Esophagus squamous epithelium (tissue), 5 donors: Measurements from ENCODE around the gene RARB. TPM values are rescaled to one million over a fixed set of nuclear protein-coding genes. Genes with fewer than 3 reads are reported as not detected.

Source experiments
- DNase-seq: peaks from one replicate; lab custom pipeline; 2025; lab: John Stamatoyannopoulos, UW
- H3K27ac ChIP-seq, 4 donors: fragments of 200-600 bp; sonication (generic); one replicate each; pipeline ENCODE4 v1.5.1; 2016 to 2019; ENCODE audit warnings: mild to moderate bottlenecking in 1 of 4
- H3K27me3 ChIP-seq, 4 donors: fragments of 200-600 bp; sonication (generic); 1 replicate in 3 of 4; 2 replicates in 1 of 4; pipeline versions ENCODE4 v1.5.1 to v1.6.0; 2017 to 2021; ENCODE audit warnings: antibody characterized with exemption in 1 of 4
- H3K36me3 ChIP-seq, 3 donors: fragments of 200-600 bp; sonication (generic); one replicate each; pipeline ENCODE4 v1.5.1; 2016 to 2019
- H3K4me1 ChIP-seq, 3 donors: fragments of 200-600 bp; sonication (generic); one replicate each; pipeline ENCODE4 v1.5.1; 2017 to 2019
- H3K4me3 ChIP-seq, 4 donors: fragments of 200-600 bp; sonication (generic); 1 replicate in 3 of 4; 2 replicates in 1 of 4; pipeline ENCODE4 v1.5.1; 2016 to 2019; ENCODE audit warnings: mild to moderate bottlenecking in 2 of 4, moderate library complexity in 1 of 4
- H3K9me3 ChIP-seq, 3 donors: fragments of 200-600 bp; sonication (generic); one replicate each; pipeline ENCODE4 v1.5.1; 2016 to 2019
- CTCF ChIP-seq, 6 experiments: fragments of 450-650 bp in 4 of 6; fragments of 200-600 bp in 2 of 6; sonication (generic) in 2 of 6; IDR thresholded peaks; one replicate each; pipeline ENCODE4 v1.5.1; 2016 to 2019; ENCODE audit warnings: antibody characterized with exemption in 6 of 6, mild to moderate bottlenecking in 4 of 6, moderate library complexity in 4 of 6
- POLR2A ChIP-seq, 4 donors: fragments of 450-650 bp; IDR thresholded peaks; one replicate each; pipeline ENCODE4 v1.6.1; 2017; ENCODE audit warnings: antibody characterized with exemption in 4 of 4, mild to moderate bottlenecking in 4 of 4, moderate library complexity in 3 of 4
- WGBS, 2 donors: methylation state at CpG; one replicate each; pipeline ENCODE4 v1.1.5; 2018; 5-methylcytosine and 5-hydroxymethylcytosine counted together
- intact Hi-C: fragments of 100-400 bp; cut with DNase I; formaldehyde crosslinking; loops from one replicate; pipeline ENCODE4 v1.15.0; 2022
- total RNA-seq, 4 donors: library from RNA; depleted of rRNA; stranded (reverse); fragments of >200 nt; gene quantifications; one replicate each; pipeline ENCODE4 v1.1.0, GENCODE V29; 2016
- donor health status: DM: yes; HTN: yes; CAD: no.

Gene RARB
- total RNA-seq, 4 donors from 2014 or later: 1.9 to 9.0 (median 3.5) TPM

- TF ChIP-seq CTCF (IDR thresholded peaks at IDR 0.05): no peak
- no peak for TF ChIP-seq POLR2A (IDR thresholded peaks at IDR 0.05)
- WGBS, 2 donors: 73 to 76% methylated on average over 6 of the region's 6 CpGs
- DNase-seq: no peak
- Histone ChIP-seq H3K4me1 (peaks cover 0 to 5% (median 0%) of the 10 kb centered on the region in 3 donors), H3K4me3 (no peak overlapping the region), H3K27me3 (no peaks in the 10 kb centered on the region), H3K9me3 (peaks cover 0 to 8% (median 0%) of the 10 kb centered on the region in 3 donors), H3K36me3 (no peaks in the 10 kb centered on the region), H3K27ac (no peak overlapping the region)
- intact Hi-C loops: no loop called here
Observed at GRCh38 chr3:25486932-25487331, 58.9 kb downstream of the RARB start.

DNA sequence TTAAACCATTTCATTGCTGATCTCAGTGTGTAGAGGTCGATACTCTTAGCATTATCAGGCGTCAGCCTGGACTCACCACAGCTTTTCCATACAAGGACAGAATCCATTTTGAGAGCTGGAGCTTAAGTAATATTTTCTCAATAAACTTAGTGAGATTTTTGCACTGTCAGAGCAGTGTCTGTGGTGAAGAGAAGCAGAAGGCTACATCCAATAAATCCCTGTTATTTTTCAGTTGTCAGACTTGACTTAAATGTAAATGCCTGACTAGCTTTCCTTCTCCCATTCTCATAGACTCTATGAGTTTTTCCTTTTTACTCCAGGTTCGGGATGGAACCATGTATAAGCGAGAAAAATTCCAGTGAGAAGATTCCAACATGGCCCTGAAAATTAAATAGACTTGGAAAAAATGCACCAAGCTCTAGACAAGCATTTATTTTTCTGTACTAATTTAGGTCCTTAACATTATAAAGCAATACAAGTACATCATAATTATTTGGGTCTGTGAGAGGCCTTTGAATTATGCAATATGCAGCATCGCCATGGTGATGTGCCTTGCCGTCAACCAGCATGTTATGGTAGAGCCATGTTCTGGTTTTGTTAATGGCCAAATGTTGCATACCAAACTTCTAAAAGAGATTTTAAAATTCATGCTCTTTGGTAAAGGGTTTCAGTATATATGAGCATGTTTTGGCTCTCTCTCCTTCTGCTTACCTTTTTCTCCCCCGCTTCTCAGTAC is 62.0 kb downstream of the RARB start:
- Histone ChIP-seq H3K4me3 (no peak overlapping the region), H3K4me1 (no peaks in the 10 kb centered on the region), H3K27me3 (no peaks in the 10 kb centered on the region), H3K9me3 (peaks cover 0 to 38% (median 24%) of the 10 kb centered on the region in 3 donors), H3K36me3 (no peaks in the 10 kb centered on the region), H3K27ac (no peak overlapping the region)
- DNase-seq: no peak
- no peak for TF ChIP-seq CTCF (IDR thresholded peaks at IDR 0.05)
- TF ChIP-seq POLR2A (IDR thresholded peaks at IDR 0.05): no peak
- WGBS, 2 donors: 66 to 74% methylated on average over 7 of the region's 7 CpGs
- intact Hi-C loops: no loop called here

- DNase-seq: no peak
- TF ChIP-seq CTCF (IDR thresholded peaks at IDR 0.05): no peak
- TF ChIP-seq POLR2A (IDR thresholded peaks at IDR 0.05): no peak
- H3K36me3 ChIP-seq: no peaks in the 10 kb centered on the region
- no peak overlapping the region for H3K4me3 ChIP-seq
- no peaks in the 10 kb centered on the region for H3K4me1 ChIP-seq
- no peak overlapping the region for H3K27ac ChIP-seq
- H3K9me3 ChIP-seq: peaks cover 0 to 51% (median 30%) of the 10 kb centered on the region in 3 donors
- intact Hi-C loops: no loop called here
- no peaks in the 10 kb centered on the region for H3K27me3 ChIP-seq
- 55 to 56% methylated on average over 3 of the region's 3 CpGs for WGBS, 2 donors
Observed at GRCh38 chr3:25493246-25493645, 65.2 kb downstream of the RARB start.

- Histone ChIP-seq H3K4me1 (no peaks in the 10 kb centered on the region), H3K9me3 (peaks cover 0 to 51% (median 30%) of the 10 kb centered on the region in 3 donors), H3K36me3 (no peaks in the 10 kb centered on the region), H3K4me3 (no peak overlapping the region), H3K27me3 (no peaks in the 10 kb centered on the region), H3K27ac (no peak overlapping the region)
- intact Hi-C loops: no loop called here
- 33 to 47% methylated on average over 1 of the region's 1 CpG for whole genome bisulfite sequencing, 2 donors
- DNase-seq: no peak
- no peak for TF ChIP-seq POLR2A (IDR thresholded peaks at IDR 0.05)
- TF ChIP-seq CTCF (IDR thresholded peaks at IDR 0.05): no peak
Observed at GRCh38 chr3:25493786-25494185, 65.7 kb downstream of the RARB start.

DNA sequence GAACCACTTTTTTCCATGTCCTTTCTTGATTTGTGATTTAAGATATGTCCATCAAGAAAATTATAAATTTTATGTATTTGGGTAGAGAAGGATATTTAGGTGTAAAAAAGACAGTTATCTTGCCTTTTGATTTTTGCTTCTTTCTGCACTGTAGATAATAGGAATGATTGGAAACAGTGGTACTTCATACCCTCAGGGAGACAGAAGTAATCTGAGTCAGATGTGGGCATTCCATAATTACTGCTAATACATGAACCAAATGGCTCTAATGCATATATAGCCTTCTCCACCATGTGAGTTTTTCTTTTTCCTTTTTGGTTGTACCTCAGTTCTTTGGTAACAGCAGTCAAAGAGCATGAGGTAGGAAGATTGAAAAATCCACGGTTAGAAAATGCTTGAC is 67.2 kb downstream of the RARB start:
- Histone ChIP-seq H3K4me1 (no peaks in the 10 kb centered on the region), H3K36me3 (no peaks in the 10 kb centered on the region), H3K9me3 (peaks cover 0 to 51% (median 30%) of the 10 kb centered on the region in 3 donors), H3K27ac (no peak overlapping the region), H3K4me3 (no peak overlapping the region), H3K27me3 (no peaks in the 10 kb centered on the region)
- TF ChIP-seq CTCF (IDR thresholded peaks at IDR 0.05) (no peak), POLR2A (IDR thresholded peaks at IDR 0.05) (no peak)
- no peak for DNase-seq
- WGBS, 2 donors: 50 to 62% methylated on average over 1 of the region's 1 CpG
- intact Hi-C loops: no loop called here
